Measurements from ENCODE around the gene TPO.
"Not testable (repeated sequence)": the region's sequence is repeated elsewhere in the genome, so short reads cannot be mapped to it uniquely, and the experiment has no call there.

Gene TPO

GRCh38 chr2:1557467-1557820 lies 144.2 kb downstream of the TPO start:
- no peak for DNase-seq (ENCODE audit: low read depth)

GRCh38 chr2:1559589-1560175 lies 146.4 kb downstream of the TPO start:
- no peak for DNase-seq (ENCODE audit: low read depth)

- no peak for DNase-seq (ENCODE audit: low read depth)
Measured at GRCh38 chr2:1561259-1561658, 148.0 kb downstream of the TPO start.

GRCh38 chr2:1561811-1562421 lies 148.7 kb downstream of the TPO start:
- DNase-seq (ENCODE audit: low read depth) = no peak

- DNase-seq (ENCODE audit: low read depth) = no peak
Measured at GRCh38 chr2:1563084-1563857, 150.0 kb downstream of the TPO start.

GRCh38 chr2:1563943-1564891 lies 151.0 kb downstream of the TPO start:
- no peak for DNase-seq (ENCODE audit: low read depth)

- DNase-seq (ENCODE audit: low read depth) = no peak
Measured at GRCh38 chr2:1567556-1568344, 154.5 kb downstream of the TPO start.

GRCh38 chr2:1568345-1568668 lies 155.0 kb downstream of the TPO start:
- not testable (repeated sequence) for DNase-seq (ENCODE audit: low read depth)

- no peak for DNase-seq (ENCODE audit: low read depth)
Measured at GRCh38 chr2:1569879-1570450, 156.7 kb downstream of the TPO start.

GRCh38 chr2:1571477-1572417 lies 158.5 kb downstream of the TPO start:
- no peak for DNase-seq (ENCODE audit: low read depth)

- DNase-seq (ENCODE audit: low read depth) = no peak
Measured at GRCh38 chr2:1572638-1573037, 159.4 kb downstream of the TPO start.

- DNase-seq (ENCODE audit: low read depth) = no peak
Measured at GRCh38 chr2:1577846-1578245, 164.6 kb downstream of the TPO start.

GRCh38 chr2:1581257-1581964 lies 168.1 kb downstream of the TPO start:
- DNase-seq (ENCODE audit: low read depth) = not testable (repeated sequence)

GRCh38 chr2:1581965-1582625 lies 168.8 kb downstream of the TPO start:
- no peak for DNase-seq (ENCODE audit: low read depth)

GRCh38 chr2:1582891-1583341 lies 169.7 kb downstream of the TPO start:
- DNase-seq (ENCODE audit: low read depth) = no peak

GRCh38 chr2:1584051-1584531 lies 170.8 kb downstream of the TPO start:
- no peak for DNase-seq (ENCODE audit: low read depth)

- DNase-seq (ENCODE audit: low read depth) = no peak
Measured at GRCh38 chr2:1584691-1585485, 171.6 kb downstream of the TPO start.

- DNase-seq (ENCODE audit: low read depth) = no peak
Measured at GRCh38 chr2:1585635-1586034, 172.4 kb downstream of the TPO start.

Measured in activated T-helper 9 cell treated with anti-CD3 and anti-CD28 coated beads, Interleukin-2, amount 50 U/mL, for 16 hours (primary cell).